HG03103 (cell line): ENCODE results near the gene ALDOC.
A peak's percentile ranks its signal among the peaks of the same experiment; 100 is the strongest.
"Not testable (repeated sequence)": the region's sequence is repeated elsewhere in the genome, so short reads cannot be mapped to it uniquely, and the experiment has no call there.

Source experiments
- ATAC-seq: cut with Tn5 transposase; IDR thresholded peaks from one replicate; pipeline ENCODE4 v1.9.1; 2021; ENCODE audit warnings: low read depth; ENCODE audit not compliant: unreplicated experiment

Gene ALDOC

GRCh38 chr17:28584434-28584833 lies 7.7 kb upstream of the ALDOC start:
- ATAC-seq = no peak

GRCh38 chr17:28582513-28582912 lies 5.8 kb upstream of the ALDOC start:
- no peak for ATAC-seq

GRCh38 chr17:28580959-28581358 lies 4.3 kb upstream of the ALDOC start:
- no peak for ATAC-seq

GRCh38 chr17:28579526-28579925 lies 2.8 kb upstream of the ALDOC start:
- ATAC-seq = no peak

GRCh38 chr17:28578246-28579195 lies 1.8 kb upstream of the ALDOC start:
- ATAC-seq = no peak

GRCh38 chr17:28577466-28577824 lies 750 bp upstream of the ALDOC start:
- ATAC-seq = no peak

- ATAC-seq = not testable (repeated sequence)
Measured at GRCh38 chr17:28576016-28576415, 679 bp downstream of the ALDOC start.

- ATAC-seq = no peak
Measured at GRCh38 chr17:28575126-28575795, 1.4 kb downstream of the ALDOC start.

- no peak for ATAC-seq
Measured at GRCh38 chr17:28574526-28574925, 2.2 kb downstream of the ALDOC start.

GRCh38 chr17:28573966-28574480 lies 2.7 kb downstream of the ALDOC start:
- no peak for ATAC-seq

GRCh38 chr17:28573521-28573920 lies 3.2 kb downstream of the ALDOC start:
- no peak for ATAC-seq

- ATAC-seq = no peak
Measured at GRCh38 chr17:28573040-28573380, 3.7 kb downstream of the ALDOC start.

- no peak for ATAC-seq
Measured at GRCh38 chr17:28572259-28573039, 4.2 kb downstream of the ALDOC start.

- ATAC-seq = peak; percentile 78
Measured at GRCh38 chr17:28571361-28572122, 5.2 kb downstream of the ALDOC start, which contains the start of gene PIGS. PIGS (minus strand) TSS chr17:28571524; CDS start chr17:28571496, 28 bp downstream.

- ATAC-seq = peak; percentile 18
Measured at GRCh38 chr17:28570716-28571360, 5.9 kb downstream of the ALDOC start.

- ATAC-seq = no peak
Measured at GRCh38 chr17:28569446-28569845, 7.2 kb downstream of the ALDOC start.

GRCh38 chr17:28567604-28568003 lies 9.1 kb downstream of the ALDOC start:
- ATAC-seq = no peak

GRCh38 chr17:28563475-28563874 lies 13.2 kb downstream of the ALDOC start:
- no peak for ATAC-seq

- no peak for ATAC-seq
Measured at GRCh38 chr17:28555022-28555421, 21.7 kb downstream of the ALDOC start.

GRCh38 chr17:28554565-28554964 lies 22.1 kb downstream of the ALDOC start:
- ATAC-seq = no peak
